Neural cell (in vitro differentiated cells): ENCODE measurements around the gene FBN1. TPM values are rescaled to one million over a fixed set of nuclear protein-coding genes. Genes with fewer than 3 reads are reported as not detected.

Experiments used
- H2AFZ ChIP-seq: fragments of 200-600, 300-800 bp; sonication (generic), shearing (Covaris generic); 2 replicates; pipeline ENCODE4 v1.6.0; 2014; ENCODE audit warnings: low read depth, mild to moderate bottlenecking, antibody characterized with exemption, low read length, moderate library complexity
- H3F3A ChIP-seq: fragments of 200-600 bp; shearing (Covaris generic); 2 replicates; pipeline ENCODE4 v1.6.1; 2016; ENCODE audit warnings: mild to moderate bottlenecking, moderate library complexity, mixed read lengths, antibody characterized with exemption, low read length; ENCODE audit not compliant: insufficient read depth, poor library complexity, severe bottlenecking
- H3K27ac ChIP-seq: fragments of 200-600, 300-800 bp; sonication (generic), shearing (Covaris generic); 2 replicates; pipeline ENCODE4 v1.5.1; 2014; ENCODE audit warnings: mild to moderate bottlenecking, low read length, moderate library complexity
- H3K27me3 ChIP-seq: fragments of 300-800, 200-600 bp; sonication (generic), shearing (Covaris generic); 2 replicates; pipeline ENCODE4 v1.6.0; 2014; ENCODE audit warnings: mild to moderate bottlenecking, low read depth, low read length, moderate library complexity; ENCODE audit not compliant: insufficient read depth
- H3K36me3 ChIP-seq: fragments of 300-800, 200-600 bp; sonication (generic), shearing (Covaris generic); 2 replicates; pipeline ENCODE4 v1.5.1; 2014; ENCODE audit warnings: mild to moderate bottlenecking, antibody characterized with exemption, low read length, moderate library complexity; ENCODE audit not compliant: insufficient read depth
- H3K4me2 ChIP-seq: fragments of 300-800, 200-600 bp; sonication (generic), shearing (Covaris generic); 2 replicates; pipeline ENCODE4 v1.6.0; 2014; ENCODE audit warnings: mild to moderate bottlenecking, low read length
- H3K4me3 ChIP-seq: fragments of 300-800, 200-600 bp; sonication (generic), shearing (Covaris generic); 2 replicates; pipeline ENCODE4 v1.5.1; 2014; ENCODE audit warnings: mild to moderate bottlenecking, low read length, moderate library complexity
- H3K79me2 ChIP-seq: fragments of 200-600 bp; shearing (Covaris generic); replicated peaks from 2 replicates; pipeline ENCODE4 v1.6.0; 2014; ENCODE audit warnings: mild to moderate bottlenecking, low read length, moderate library complexity; ENCODE audit not compliant: insufficient read depth
- H3K9ac ChIP-seq: fragments of 300-800, 200-600 bp; sonication (generic), shearing (Covaris generic); 2 replicates; pipeline ENCODE4 v1.6.1; 2016; ENCODE audit warnings: mild to moderate bottlenecking, low read length, mixed read lengths
- H3K9me2 ChIP-seq: fragments of 200-600 bp; shearing (Covaris generic); 2 replicates; pipeline ENCODE4 v1.6.1; 2016; ENCODE audit warnings: mild to moderate bottlenecking, low read length, mixed read lengths; ENCODE audit not compliant: insufficient read depth
- H3K9me3 ChIP-seq: fragments of 200-600, 300-800 bp; sonication (generic), shearing (Covaris generic); 2 replicates; pipeline ENCODE4 v1.6.1; 2016; ENCODE audit warnings: mild to moderate bottlenecking, mixed run types, low read length, moderate library complexity, mixed read lengths
- H4K20me1 ChIP-seq: fragments of 200-600 bp; shearing (Covaris generic); 2 replicates; pipeline ENCODE4 v1.6.1; 2016; ENCODE audit warnings: mild to moderate bottlenecking, mixed run types; ENCODE audit not compliant: insufficient read depth
- CTCF ChIP-seq: fragments of 450-650 bp; IDR thresholded peaks from 2 replicates; pipeline ENCODE4 v1.5.1; 2014; ENCODE audit warnings: antibody characterized with exemption, mild to moderate bottlenecking, moderate library complexity; ENCODE audit not compliant: poor library complexity, severe bottlenecking
- EP300 ChIP-seq: fragments of 450-650 bp; conservative IDR thresholded peaks from 2 replicates; pipeline ENCODE4 v1.6.1; 2014; ENCODE audit warnings: antibody characterized with exemption, mild to moderate bottlenecking, moderate library complexity; ENCODE audit not compliant: poor library complexity, severe bottlenecking
- EZH2 ChIP-seq: fragments of 200-600, 300-800 bp; shearing (Covaris generic), sonication (generic); IDR thresholded peaks from 2 replicates; pipeline ENCODE4 v1.6.1; 2014; ENCODE audit warnings: antibody characterized with exemption, low read length, borderline replicate concordance, mild to moderate bottlenecking; ENCODE audit not compliant: insufficient read depth, poor library complexity, severe bottlenecking
- MXI1 ChIP-seq: fragments of 450-650 bp; conservative IDR thresholded peaks from 2 replicates; pipeline ENCODE4 v1.6.1; 2014; ENCODE audit warnings: antibody characterized with exemption, mild to moderate bottlenecking; ENCODE audit not compliant: poor library complexity, severe bottlenecking
- POLR2AphosphoS5 ChIP-seq: IDR thresholded peaks from 2 replicates; pipeline ENCODE4 v1.6.1; 2012
- RAD21 ChIP-seq: fragments of 450-650 bp; conservative IDR thresholded peaks from 2 replicates; pipeline ENCODE4 v1.6.1; 2014; ENCODE audit warnings: antibody characterized with exemption, mild to moderate bottlenecking, moderate library complexity
- REST ChIP-seq: IDR thresholded peaks from 2 replicates; pipeline ENCODE4 v1.6.1; 2012; ENCODE audit warnings: borderline replicate concordance
- SMC3 ChIP-seq: fragments of 450-650 bp; conservative IDR thresholded peaks from 2 replicates; pipeline ENCODE4 v1.6.1; 2014; ENCODE audit warnings: antibody characterized with exemption, mild to moderate bottlenecking, moderate library complexity; ENCODE audit not compliant: poor library complexity
- TAF1 ChIP-seq: IDR thresholded peaks from 2 replicates; pipeline ENCODE4 v1.6.1; 2012; ENCODE audit warnings: low read depth
- polyA plus RNA-seq: library from polyadenylated mRNA; depleted of rRNA; stranded (reverse); fragments of >200 nt; gene quantifications from 2 replicates; pipeline ENCODE4 v1.2.3, GENCODE V29; 2014

Gene FBN1
- polyA plus RNA-seq, 1 donor from 2014 or later: 22.0 TPM

GRCh38 chr15:48688493-48688892, 43.0 kb upstream of the FBN1 start:
- no peak overlapping the region for H3K4me2 ChIP-seq
- no peaks in the 10 kb centered on the region for H3K9me3 ChIP-seq
- no peak overlapping the region for H3K4me3 ChIP-seq
- H3F3A ChIP-seq: no peaks in the 10 kb centered on the region
- TF ChIP-seq POLR2AphosphoS5: no peak
- no peak for TF ChIP-seq CTCF
- TF ChIP-seq EZH2: no peak
- no peak for TF ChIP-seq TAF1
- TF ChIP-seq SMC3: no peak
- no peak for TF ChIP-seq MXI1
- TF ChIP-seq EP300: no peak
- TF ChIP-seq RAD21: no peak
- TF ChIP-seq REST: no peak
- H3K36me3 ChIP-seq: no peaks in the 10 kb centered on the region
- no peak overlapping the region for H3K27ac ChIP-seq
- H2AFZ ChIP-seq: no peak overlapping the region
- no peak overlapping the region for H3K9ac ChIP-seq
- no peaks in the 10 kb centered on the region for H3K27me3 ChIP-seq
- H3K79me2 ChIP-seq: no peaks in the 10 kb centered on the region
- no peaks in the 10 kb centered on the region for H4K20me1 ChIP-seq
- no peaks in the 10 kb centered on the region for H3K9me2 ChIP-seq

- Histone ChIP-seq H3K4me3 (no peak overlapping the region), H3K27me3 (no peaks in the 10 kb centered on the region), H3K79me2 (no peaks in the 10 kb centered on the region), H3K9me2 (no peaks in the 10 kb centered on the region), H3K9ac (no peak overlapping the region), H3K27ac (no peak overlapping the region), H3K4me2 (no peak overlapping the region), H2AFZ (no peak overlapping the region), H4K20me1 (no peaks in the 10 kb centered on the region), H3K36me3 (no peaks in the 10 kb centered on the region), H3K9me3 (no peaks in the 10 kb centered on the region), H3F3A (no peaks in the 10 kb centered on the region)
- TF ChIP-seq EZH2 (no peak), RAD21 (no peak), POLR2AphosphoS5 (no peak), REST (no peak), CTCF (no peak), MXI1 (no peak), EP300 (no peak), SMC3 (no peak), TAF1 (no peak)
These were observed 38.7 kb upstream of the FBN1 start for GRCh38 chr15:48683991-48684765.
